Smooth muscle cell (in vitro differentiated cells): ENCODE measurements around the gene EIF2B1. TPM values are rescaled to one million over a fixed set of nuclear protein-coding genes. Genes with fewer than 3 reads are reported as not detected.

Source experiments
- DNase-seq: peaks from one replicate; lab custom pipeline; 2025; ENCODE audit not compliant: unreplicated experiment; lab: John Stamatoyannopoulos, UW
- H2AFZ ChIP-seq: fragments of 200-600 bp; sonication (generic); 2 replicates; pipeline ENCODE4 v1.6.0; 2016; ENCODE audit warnings: antibody characterized with exemption, low read depth, mild to moderate bottlenecking
- H3F3A ChIP-seq: fragments of 200-600 bp; sonication (generic); 2 replicates; pipeline ENCODE4 v1.6.0; 2017; ENCODE audit warnings: antibody characterized with exemption, low read depth
- H3K27ac ChIP-seq: fragments of 200-600 bp; sonication (generic); 2 replicates; pipeline ENCODE4 v1.5.1; 2016; ENCODE audit warnings: low read depth, mild to moderate bottlenecking
- H3K27me3 ChIP-seq: fragments of 200-600 bp; sonication (generic); 2 replicates; pipeline ENCODE4 v1.6.1; 2016; ENCODE audit warnings: low read depth, mild to moderate bottlenecking
- H3K36me3 ChIP-seq: fragments of 200-600 bp; sonication (generic); 2 replicates; pipeline ENCODE4 v1.5.1; 2016; ENCODE audit warnings: low read depth
- H3K4me1 ChIP-seq: fragments of 200-600 bp; sonication (generic); 2 replicates; pipeline ENCODE4 v1.5.1; 2016; ENCODE audit warnings: low read depth
- H3K4me2 ChIP-seq: fragments of 200-600 bp; sonication (generic); 2 replicates; pipeline ENCODE4 v1.6.0; 2016; ENCODE audit warnings: mild to moderate bottlenecking
- H3K4me3 ChIP-seq: fragments of 200-600 bp; sonication (generic); 2 replicates; pipeline ENCODE4 v1.5.1; 2016; ENCODE audit warnings: mild to moderate bottlenecking
- H3K79me2 ChIP-seq: fragments of 200-600 bp; sonication (generic); 2 replicates; pipeline ENCODE4 v1.6.0; 2016; ENCODE audit warnings: low read depth, mild to moderate bottlenecking
- H3K9ac ChIP-seq: fragments of 200-600 bp; sonication (generic); 2 replicates; pipeline ENCODE4 v1.6.0; 2016; ENCODE audit warnings: low read depth
- H3K9me3 ChIP-seq: fragments of 200-600 bp; sonication (generic); replicated peaks from 2 replicates; pipeline ENCODE4 v1.5.1; 2016; ENCODE audit warnings: low read depth
- H4K20me1 ChIP-seq: fragments of 200-600 bp; sonication (generic); 2 replicates; pipeline ENCODE4 v1.6.0; 2016; ENCODE audit warnings: low read depth
- WGBS: methylation state at CpG from one replicate; pipeline ENCODE4 v1.1.7; 2016; ENCODE audit warnings: low lambda C conversion rate; 5-methylcytosine and 5-hydroxymethylcytosine counted together
- polyA plus RNA-seq: library from polyadenylated mRNA; unstranded; fragments of >200 nt; fragmentation: Nextera tagmentation; extraction: Ambion mirVana; gene quantifications from 2 replicates; pipeline ENCODE4 v1.2.1, GENCODE V29; 2016
- total RNA-seq: library from RNA; depleted of rRNA; stranded (reverse); fragments of >200 nt; gene quantifications from 2 replicates; pipeline ENCODE4 v1.2.3, GENCODE V29; 2014
- TF ChIP-seq, protein P1 (sequence below): fragments of 200-600 bp; sonication (generic); IDR thresholded peaks from 2 replicates; pipeline ENCODE4 v1.5.1; 2017; ENCODE audit warnings: borderline replicate concordance, mild to moderate bottlenecking, antibody characterized with exemption; ENCODE audit not compliant: insufficient read depth, poor library complexity, severe bottlenecking

EIF2B1 gene
- total and polyA plus RNA-seq, 2 experiments from 2014 or later = 47.0 to 87.4 TPM

- WGBS = 98% methylated on average over 5 of the region's 5 CpGs
- peaks cover 25% of the 10 kb centered on the region for H3K36me3 ChIP-seq
Measured at GRCh38 chr12:123648401-123648800, 14.9 kb upstream of the EIF2B1 start.

DNA sequence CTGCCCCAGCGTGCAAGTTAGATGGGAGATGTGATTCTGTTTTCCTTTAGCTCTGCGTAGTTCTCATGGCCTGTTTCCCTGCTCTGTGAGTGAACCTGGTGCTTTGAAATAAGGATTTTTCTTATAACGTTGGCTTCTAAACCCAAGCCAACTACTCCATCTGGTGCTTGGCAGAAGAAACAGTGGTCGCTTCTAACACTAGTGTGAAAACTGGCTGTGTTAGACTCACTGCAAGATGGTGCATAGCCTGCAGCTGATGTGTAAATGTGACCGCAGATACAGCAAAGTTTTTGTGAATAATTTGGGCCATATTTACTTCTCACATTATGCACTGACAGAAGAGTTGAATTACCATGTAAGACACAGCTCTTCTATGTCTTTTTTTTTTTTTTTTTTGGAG lies 12.4 kb upstream of the EIF2B1 start:
- Histone ChIP-seq H3K79me2 (no peaks in the 10 kb centered on the region), H3F3A (no peaks in the 10 kb centered on the region), H3K4me2 (no peak overlapping the region), H3K9ac (no peak overlapping the region), H2AFZ (no peak overlapping the region), H3K27me3 (no peaks in the 10 kb centered on the region), H3K9me3 (no peaks in the 10 kb centered on the region), H3K27ac (no peak overlapping the region), H3K4me3 (no peak overlapping the region), H3K4me1 (no peaks in the 10 kb centered on the region), H3K36me3 (peaks cover 16% of the 10 kb centered on the region), H4K20me1 (no peaks in the 10 kb centered on the region)
- WGBS = 98% methylated on average over 5 of the region's 5 CpGs
- no peak for DNase-seq
- TF ChIP-seq, protein P1, sequence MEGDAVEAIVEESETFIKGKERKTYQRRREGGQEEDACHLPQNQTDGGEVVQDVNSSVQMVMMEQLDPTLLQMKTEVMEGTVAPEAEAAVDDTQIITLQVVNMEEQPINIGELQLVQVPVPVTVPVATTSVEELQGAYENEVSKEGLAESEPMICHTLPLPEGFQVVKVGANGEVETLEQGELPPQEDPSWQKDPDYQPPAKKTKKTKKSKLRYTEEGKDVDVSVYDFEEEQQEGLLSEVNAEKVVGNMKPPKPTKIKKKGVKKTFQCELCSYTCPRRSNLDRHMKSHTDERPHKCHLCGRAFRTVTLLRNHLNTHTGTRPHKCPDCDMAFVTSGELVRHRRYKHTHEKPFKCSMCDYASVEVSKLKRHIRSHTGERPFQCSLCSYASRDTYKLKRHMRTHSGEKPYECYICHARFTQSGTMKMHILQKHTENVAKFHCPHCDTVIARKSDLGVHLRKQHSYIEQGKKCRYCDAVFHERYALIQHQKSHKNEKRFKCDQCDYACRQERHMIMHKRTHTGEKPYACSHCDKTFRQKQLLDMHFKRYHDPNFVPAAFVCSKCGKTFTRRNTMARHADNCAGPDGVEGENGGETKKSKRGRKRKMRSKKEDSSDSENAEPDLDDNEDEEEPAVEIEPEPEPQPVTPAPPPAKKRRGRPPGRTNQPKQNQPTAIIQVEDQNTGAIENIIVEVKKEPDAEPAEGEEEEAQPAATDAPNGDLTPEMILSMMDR = no peak

More at GRCh38 chr12:123648401-123648800, 14.9 kb upstream of the EIF2B1 start:
- Histone ChIP-seq H4K20me1 (no peaks in the 10 kb centered on the region), H3K27me3 (no peaks in the 10 kb centered on the region), H2AFZ (no peak overlapping the region), H3K4me1 (no peaks in the 10 kb centered on the region), H3K4me3 (no peak overlapping the region), H3K4me2 (no peak overlapping the region), H3F3A (no peaks in the 10 kb centered on the region), H3K27ac (no peak overlapping the region), H3K9me3 (no peaks in the 10 kb centered on the region), H3K9ac (no peak overlapping the region), H3K79me2 (no peaks in the 10 kb centered on the region)
- no peak for DNase-seq
- TF ChIP-seq, protein P1 = no peak

DNA sequence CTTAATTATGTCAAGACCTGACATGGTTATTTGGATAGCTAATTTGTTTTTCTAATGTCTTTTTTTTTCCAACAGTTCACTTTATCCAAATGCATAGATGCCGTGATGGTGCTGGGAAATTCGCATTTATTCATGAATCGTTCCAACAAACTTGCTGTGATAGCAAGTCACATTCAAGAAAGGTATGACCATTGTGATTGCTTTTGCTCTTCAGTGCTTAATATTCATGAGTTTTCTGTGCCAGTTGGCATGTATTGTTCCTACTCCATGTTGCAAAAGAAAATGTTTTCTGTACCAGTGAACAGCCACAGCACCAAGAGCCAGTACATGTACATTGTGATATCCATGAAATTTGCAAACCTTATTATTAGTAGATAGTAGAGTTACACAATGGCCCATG lies 11.9 kb upstream of the EIF2B1 start:
- Histone ChIP-seq H3K4me1 (no peaks in the 10 kb centered on the region), H4K20me1 (no peaks in the 10 kb centered on the region), H3K27me3 (no peaks in the 10 kb centered on the region), H3F3A (no peaks in the 10 kb centered on the region), H3K27ac (no peak overlapping the region), H2AFZ (no peak overlapping the region), H3K79me2 (no peaks in the 10 kb centered on the region), H3K36me3 (peaks cover 12% of the 10 kb centered on the region), H3K9me3 (no peaks in the 10 kb centered on the region), H3K4me2 (no peak overlapping the region), H3K4me3 (no peak overlapping the region), H3K9ac (no peak overlapping the region)
- TF ChIP-seq, protein P1 = no peak
- 98% methylated on average over 3 of the region's 3 CpGs for WGBS
- DNase-seq = no peak

DNA sequence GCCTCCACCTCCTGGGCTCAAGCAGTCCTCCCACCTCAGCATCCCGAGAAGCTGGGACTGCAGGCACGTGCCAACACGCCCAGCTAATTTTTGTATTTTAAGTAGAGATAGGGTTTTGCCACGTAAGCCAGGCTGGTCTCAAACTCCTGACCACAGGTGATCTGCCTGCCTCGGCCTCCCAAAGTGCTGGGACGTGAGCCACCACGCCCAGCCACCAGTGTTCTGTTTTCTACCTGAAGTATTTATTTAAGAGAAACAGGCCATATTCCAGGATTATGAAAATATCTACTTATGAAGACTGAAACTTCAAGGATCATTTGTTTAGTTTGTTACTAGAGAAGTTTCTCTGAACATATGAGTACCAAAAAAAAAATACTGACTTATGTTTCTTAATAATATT lies 10.4 kb upstream of the EIF2B1 start:
- WGBS = 89% methylated on average over 7 of the region's 7 CpGs
- TF ChIP-seq, protein P1 = no peak
- H3K27me3 ChIP-seq = no peaks in the 10 kb centered on the region
- no peak overlapping the region for H2AFZ ChIP-seq
- no peak overlapping the region for H3K4me3 ChIP-seq
- H3K9me3 ChIP-seq = no peaks in the 10 kb centered on the region
- H3K4me1 ChIP-seq = no peaks in the 10 kb centered on the region
- DNase-seq = no peak
- H3K9ac ChIP-seq = no peak overlapping the region
- peaks cover 5% of the 10 kb centered on the region for H3K79me2 ChIP-seq
- peaks cover 12% of the 10 kb centered on the region for H3K36me3 ChIP-seq
- H3K4me2 ChIP-seq = no peak overlapping the region
- H3K27ac ChIP-seq = no peak overlapping the region
- H4K20me1 ChIP-seq = no peaks in the 10 kb centered on the region
- H3F3A ChIP-seq = no peaks in the 10 kb centered on the region
